Heart left ventricle (tissue), 13 donors: ENCODE data around the gene NSMCE3.

Source experiments
- POLR2A ChIP-seq, 2 donors: fragments of 450-650 bp; IDR thresholded peaks; one replicate each; pipeline ENCODE4 v1.6.1; 2017; ENCODE audit warnings: antibody characterized with exemption in 2 of 2, mild to moderate bottlenecking in 2 of 2, moderate library complexity in 2 of 2
- TF ChIP-seq, protein P1 (sequence below), 12 donors: fragments of 200-600 bp; sonication (generic) in 4 of 12; IDR thresholded peaks; one replicate each; pipeline versions ENCODE4 v1.5.0 to v1.8.0; 2018 to 2022; ENCODE audit warnings: antibody characterized with exemption in 12 of 12, mild to moderate bottlenecking in 5 of 12
- donor health status: ischemic (EF 13 %, LVEDD 7.1; RV severe dilation, severe dysfunction).
- donor health status: DM: no; HTN: yes; CAD: no.
- donor health status: DM: no; HTN: no; CAD: no.
- donor health status: ischemic (EF 25% LVEDD 6.9; RV normal size, moderate dysfunction).
- donor health status: ischemic (EF 25% LVEDD 5.7; RV mildly dilated, moderate dysfunction).
- donor health status: ischemic (EF 35%, LVEDD 5.7; RV mildly dilated, moderate dysfunction).
- donor health status: nonischemic (EF 11% LVEDD 7.7; RV severe dilation, severe dysfunction).
- donor health status: DM: yes; HTN: yes; CAD: no.
- donor health status: PGD.
- donor health status: ischemic (EF 29% LVEDD 5.4; RV normal size, mild dysfunction).
- donor health status: nonischemic (EF 23%, LVEDD 6.1; RV moderate dilation, normal function).

- TF ChIP-seq, protein P1, sequence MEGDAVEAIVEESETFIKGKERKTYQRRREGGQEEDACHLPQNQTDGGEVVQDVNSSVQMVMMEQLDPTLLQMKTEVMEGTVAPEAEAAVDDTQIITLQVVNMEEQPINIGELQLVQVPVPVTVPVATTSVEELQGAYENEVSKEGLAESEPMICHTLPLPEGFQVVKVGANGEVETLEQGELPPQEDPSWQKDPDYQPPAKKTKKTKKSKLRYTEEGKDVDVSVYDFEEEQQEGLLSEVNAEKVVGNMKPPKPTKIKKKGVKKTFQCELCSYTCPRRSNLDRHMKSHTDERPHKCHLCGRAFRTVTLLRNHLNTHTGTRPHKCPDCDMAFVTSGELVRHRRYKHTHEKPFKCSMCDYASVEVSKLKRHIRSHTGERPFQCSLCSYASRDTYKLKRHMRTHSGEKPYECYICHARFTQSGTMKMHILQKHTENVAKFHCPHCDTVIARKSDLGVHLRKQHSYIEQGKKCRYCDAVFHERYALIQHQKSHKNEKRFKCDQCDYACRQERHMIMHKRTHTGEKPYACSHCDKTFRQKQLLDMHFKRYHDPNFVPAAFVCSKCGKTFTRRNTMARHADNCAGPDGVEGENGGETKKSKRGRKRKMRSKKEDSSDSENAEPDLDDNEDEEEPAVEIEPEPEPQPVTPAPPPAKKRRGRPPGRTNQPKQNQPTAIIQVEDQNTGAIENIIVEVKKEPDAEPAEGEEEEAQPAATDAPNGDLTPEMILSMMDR (IDR thresholded peaks at IDR 0.05) = no peak
- TF ChIP-seq POLR2A (IDR thresholded peaks at IDR 0.05) = no peak
Measured at GRCh38 chr15:29220852-29221251, 48.8 kb downstream of the NSMCE3 start.
